Thyroid gland (tissue), 4 donors: ENCODE data around the gene SPAG17.

Experiments
- POLR2A ChIP-seq, 2 donors: fragments of 450-650 bp; IDR thresholded peaks; one replicate each; pipeline ENCODE4 v1.6.1; 2017; ENCODE audit warnings: antibody characterized with exemption in 2 of 2, mild to moderate bottlenecking in 2 of 2, moderate library complexity in 1 of 2
- TF ChIP-seq, protein P1 (sequence below), 6 experiments: fragments of 200-600 bp in 3 of 6; fragments of 450-650 bp in 3 of 6; sonication (generic) in 3 of 6; IDR thresholded peaks; one replicate each; pipeline ENCODE4 v1.5.1; 2016 to 2019; ENCODE audit warnings: antibody characterized with exemption in 6 of 6, mild to moderate bottlenecking in 2 of 6, inconsistent platforms in 1 of 6, moderate library complexity in 1 of 6

GRCh38 chr1:118117521-118117920 is 67.5 kb downstream of the SPAG17 start:
- TF ChIP-seq, protein P1, sequence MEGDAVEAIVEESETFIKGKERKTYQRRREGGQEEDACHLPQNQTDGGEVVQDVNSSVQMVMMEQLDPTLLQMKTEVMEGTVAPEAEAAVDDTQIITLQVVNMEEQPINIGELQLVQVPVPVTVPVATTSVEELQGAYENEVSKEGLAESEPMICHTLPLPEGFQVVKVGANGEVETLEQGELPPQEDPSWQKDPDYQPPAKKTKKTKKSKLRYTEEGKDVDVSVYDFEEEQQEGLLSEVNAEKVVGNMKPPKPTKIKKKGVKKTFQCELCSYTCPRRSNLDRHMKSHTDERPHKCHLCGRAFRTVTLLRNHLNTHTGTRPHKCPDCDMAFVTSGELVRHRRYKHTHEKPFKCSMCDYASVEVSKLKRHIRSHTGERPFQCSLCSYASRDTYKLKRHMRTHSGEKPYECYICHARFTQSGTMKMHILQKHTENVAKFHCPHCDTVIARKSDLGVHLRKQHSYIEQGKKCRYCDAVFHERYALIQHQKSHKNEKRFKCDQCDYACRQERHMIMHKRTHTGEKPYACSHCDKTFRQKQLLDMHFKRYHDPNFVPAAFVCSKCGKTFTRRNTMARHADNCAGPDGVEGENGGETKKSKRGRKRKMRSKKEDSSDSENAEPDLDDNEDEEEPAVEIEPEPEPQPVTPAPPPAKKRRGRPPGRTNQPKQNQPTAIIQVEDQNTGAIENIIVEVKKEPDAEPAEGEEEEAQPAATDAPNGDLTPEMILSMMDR (IDR thresholded peaks at IDR 0.05), result no peak
- TF ChIP-seq POLR2A (IDR thresholded peaks at IDR 0.05), result no peak
